Measurements from ENCODE around the gene BPNT1.

BPNT1 gene

GRCh38 chr1:220028346-220028895 lies 61.2 kb downstream of the BPNT1 start:
- Histone ChIP-seq H3K4me3 (no peak overlapping the region), H3K27ac (no peak overlapping the region)

GRCh38 chr1:220019071-220019470 lies 70.5 kb downstream of the BPNT1 start:
- Histone ChIP-seq H3K27ac (no peak overlapping the region), H3K4me3 (no peak overlapping the region)

- Histone ChIP-seq H3K27ac (no peak overlapping the region), H3K4me3 (no peak overlapping the region)
These were observed 76.1 kb downstream of the BPNT1 start for GRCh38 chr1:220013497-220013896.

- H3K4me3 ChIP-seq = no peak overlapping the region
- peak overlapping the region in 2 of 21 experiments; percentile 14 to 27 for H3K27ac ChIP-seq
These were observed 77.3 kb downstream of the BPNT1 start for GRCh38 chr1:220012259-220012658.

GRCh38 chr1:220011620-220012019 lies 78.0 kb downstream of the BPNT1 start:
- peak overlapping the region in 1 of 21 experiments; percentile 14 for H3K27ac ChIP-seq

More at GRCh38 chr1:220011620-220012019, 78.0 kb downstream of the BPNT1 start:
- no peak overlapping the region for H3K4me3 ChIP-seq

Measured in skin epidermis (tissue), 12 donors.